Chondrocyte (in vitro differentiated cells): ENCODE measurements around the gene RAP1GDS1. TPM values are rescaled to one million over a fixed set of nuclear protein-coding genes. Genes with fewer than 3 reads are reported as not detected.

Experiments
- DNase-seq: peaks from one replicate; pipeline ENCODE4 v3.0.0; 2021; ENCODE audit warnings: mixed read lengths, low spot score
- H3K27ac Mint-ChIP-seq: one replicate; pipeline ENCODE4 v1.8.0; 2021; ENCODE audit warnings: mild to moderate bottlenecking, moderate library complexity, mixed read lengths; ENCODE audit not compliant: unreplicated experiment
- H3K27me3 Mint-ChIP-seq: 2 replicates; pipeline ENCODE4 v1.8.0; 2021; ENCODE audit warnings: low read depth, mixed read lengths
- H3K36me3 Mint-ChIP-seq: 2 replicates; pipeline ENCODE4 v1.8.0; 2021; ENCODE audit warnings: low read depth, mixed read lengths
- H3K4me1 Mint-ChIP-seq: 2 replicates; pipeline ENCODE4 v1.8.0; 2021; ENCODE audit warnings: low read depth, mild to moderate bottlenecking, mixed read lengths
- H3K4me3 Mint-ChIP-seq: one replicate; pipeline ENCODE4 v1.8.0; 2021; ENCODE audit warnings: mild to moderate bottlenecking, moderate library complexity, mixed read lengths; ENCODE audit not compliant: unreplicated experiment
- H3K9me3 Mint-ChIP-seq: 2 replicates; pipeline ENCODE4 v1.8.0; 2021; ENCODE audit warnings: low read depth, mixed read lengths
- total RNA-seq: library from RNA; stranded (reverse); gene quantifications from 3 replicates; pipeline ENCODE4 v1.2.1, GENCODE V29; 2021
- TF ChIP-seq, protein P1 (sequence below): fragments of 200-600 bp; sonication (generic); IDR thresholded peaks from 2 replicates; pipeline ENCODE4 v1.5.0; 2021; ENCODE audit warnings: antibody characterized with exemption, mild to moderate bottlenecking, moderate library complexity

The RAP1GDS1 gene
- total RNA-seq, 1 donor from 2014 or later: 89.5 TPM

DNA sequence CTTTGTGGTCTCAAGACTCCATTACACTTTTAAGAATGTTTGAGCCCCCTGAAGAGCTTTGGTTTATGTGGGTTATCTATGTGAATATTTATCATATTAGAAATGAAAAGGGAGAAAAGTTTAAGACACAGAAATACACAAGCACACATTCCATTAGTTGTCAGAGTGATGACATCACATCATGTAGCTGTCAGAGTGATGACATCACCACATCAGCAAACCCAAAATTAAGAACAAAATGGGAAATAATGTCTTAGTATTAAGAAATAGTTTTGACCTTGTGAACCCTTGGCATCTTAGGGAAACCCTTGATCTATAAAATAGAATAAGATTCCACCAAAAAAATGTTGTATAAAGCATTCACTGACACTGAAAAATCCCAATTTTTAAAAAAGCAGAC is 201.3 kb downstream of the RAP1GDS1 start:
- Mint-ChIP-seq H3K27ac (no peak overlapping the region), H3K4me3 (no peak overlapping the region), H3K4me1 (peaks cover 5% of the 10 kb centered on the region), H3K36me3 (no peaks in the 10 kb centered on the region), H3K9me3 (peaks cover 3% of the 10 kb centered on the region), H3K27me3 (no peaks in the 10 kb centered on the region)
- DNase-seq: no peak
- TF ChIP-seq, protein P1, sequence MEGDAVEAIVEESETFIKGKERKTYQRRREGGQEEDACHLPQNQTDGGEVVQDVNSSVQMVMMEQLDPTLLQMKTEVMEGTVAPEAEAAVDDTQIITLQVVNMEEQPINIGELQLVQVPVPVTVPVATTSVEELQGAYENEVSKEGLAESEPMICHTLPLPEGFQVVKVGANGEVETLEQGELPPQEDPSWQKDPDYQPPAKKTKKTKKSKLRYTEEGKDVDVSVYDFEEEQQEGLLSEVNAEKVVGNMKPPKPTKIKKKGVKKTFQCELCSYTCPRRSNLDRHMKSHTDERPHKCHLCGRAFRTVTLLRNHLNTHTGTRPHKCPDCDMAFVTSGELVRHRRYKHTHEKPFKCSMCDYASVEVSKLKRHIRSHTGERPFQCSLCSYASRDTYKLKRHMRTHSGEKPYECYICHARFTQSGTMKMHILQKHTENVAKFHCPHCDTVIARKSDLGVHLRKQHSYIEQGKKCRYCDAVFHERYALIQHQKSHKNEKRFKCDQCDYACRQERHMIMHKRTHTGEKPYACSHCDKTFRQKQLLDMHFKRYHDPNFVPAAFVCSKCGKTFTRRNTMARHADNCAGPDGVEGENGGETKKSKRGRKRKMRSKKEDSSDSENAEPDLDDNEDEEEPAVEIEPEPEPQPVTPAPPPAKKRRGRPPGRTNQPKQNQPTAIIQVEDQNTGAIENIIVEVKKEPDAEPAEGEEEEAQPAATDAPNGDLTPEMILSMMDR: no peak

DNA sequence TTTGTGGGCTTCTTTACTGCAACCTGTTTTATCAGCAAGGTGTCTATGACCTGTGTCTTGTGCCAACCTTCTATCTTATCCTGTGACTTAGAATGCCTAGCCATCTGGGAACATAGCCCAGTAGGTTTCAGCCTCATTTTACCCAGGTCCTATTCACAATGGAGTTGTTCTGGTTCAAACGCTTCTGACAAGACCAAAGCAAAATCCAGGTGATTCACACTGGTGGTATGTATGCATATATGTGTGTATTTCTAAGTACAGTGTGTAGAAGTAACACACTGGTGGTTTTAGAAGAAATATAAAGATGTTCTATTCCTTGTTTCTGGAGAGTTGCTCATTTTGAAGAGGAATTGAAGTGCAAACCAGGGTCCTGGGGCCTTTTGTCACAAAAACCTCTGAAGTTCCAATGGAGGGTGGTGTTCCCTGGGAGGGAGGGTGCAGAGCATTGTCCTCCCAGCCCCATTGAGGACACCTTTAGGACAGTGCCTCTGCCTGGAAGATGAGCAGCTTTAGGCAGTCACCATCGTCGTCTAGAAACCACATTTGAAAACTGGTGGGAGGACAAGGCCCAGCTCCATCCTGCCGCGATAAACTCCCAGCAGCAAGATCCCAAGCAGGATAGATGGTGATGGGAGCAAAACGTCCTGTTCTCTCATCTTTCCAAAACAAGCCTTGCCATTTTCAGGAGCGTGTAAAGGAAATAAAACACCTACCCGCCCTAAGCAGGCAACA is 205.8 kb downstream of the RAP1GDS1 start:
- TF ChIP-seq, protein P1: no peak
- H3K36me3 Mint-ChIP-seq: peaks cover 11% of the 10 kb centered on the region
- H3K9me3 Mint-ChIP-seq: no peaks in the 10 kb centered on the region
- no peak for DNase-seq
- H3K27me3 Mint-ChIP-seq: no peaks in the 10 kb centered on the region
- H3K27ac Mint-ChIP-seq: peak overlapping the region; percentile 90
- H3K4me3 Mint-ChIP-seq: peak overlapping the region; percentile 73
- peaks cover 36% of the 10 kb centered on the region for H3K4me1 Mint-ChIP-seq

DNA sequence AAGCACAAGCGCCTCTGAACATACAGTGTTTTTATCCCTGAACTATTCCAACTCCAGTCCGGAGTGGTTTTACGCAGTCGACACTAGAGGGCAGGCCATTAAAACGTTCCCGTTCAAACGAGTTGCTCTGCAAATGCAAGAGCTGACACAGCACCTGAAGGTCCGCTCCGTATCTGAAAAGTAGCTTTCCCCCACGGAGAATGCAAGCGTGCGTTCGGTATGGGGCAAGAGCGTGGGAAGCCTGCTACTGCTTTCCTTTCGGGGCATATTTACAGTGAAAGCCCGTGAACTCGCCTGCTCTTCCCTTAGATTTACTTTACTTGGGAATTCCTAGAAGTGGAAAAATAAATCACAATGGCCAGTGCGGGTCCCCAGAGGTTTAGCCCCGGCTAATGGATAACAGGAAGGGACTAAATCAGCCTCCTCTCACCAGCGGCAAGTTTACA is 206.5 kb downstream of the RAP1GDS1 start:
- H3K27me3 Mint-ChIP-seq: no peaks in the 10 kb centered on the region
- TF ChIP-seq, protein P1: peak; percentile 97
- H3K9me3 Mint-ChIP-seq: no peaks in the 10 kb centered on the region
- H3K4me3 Mint-ChIP-seq: peak overlapping the region; percentile 73
- H3K36me3 Mint-ChIP-seq: peaks cover 15% of the 10 kb centered on the region
- H3K4me1 Mint-ChIP-seq: peaks cover 36% of the 10 kb centered on the region
- H3K27ac Mint-ChIP-seq: peak overlapping the region; percentile 90
- DNase-seq: no peak

DNA sequence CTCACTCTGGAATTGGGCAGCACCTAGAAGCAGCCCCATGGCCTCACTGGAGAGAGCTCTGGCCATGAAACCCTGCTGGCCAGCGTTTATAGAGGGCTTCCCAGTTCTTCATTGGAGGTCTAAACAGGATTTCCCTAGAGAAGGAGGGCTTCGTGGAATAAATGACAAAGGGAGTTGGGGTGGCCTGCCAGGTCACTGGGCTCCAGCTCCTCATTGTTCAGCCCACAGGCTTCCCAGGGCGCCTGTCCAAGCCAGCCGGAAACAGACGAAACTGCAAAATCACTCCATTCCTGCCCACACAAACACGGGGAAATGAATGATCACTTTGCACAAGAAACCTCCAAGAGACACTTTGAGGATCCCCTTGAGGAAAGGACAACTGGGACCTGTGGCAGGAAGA is 207.5 kb downstream of the RAP1GDS1 start:
- no peaks in the 10 kb centered on the region for H3K9me3 Mint-ChIP-seq
- H3K27me3 Mint-ChIP-seq: no peaks in the 10 kb centered on the region
- TF ChIP-seq, protein P1: no peak
- no peak overlapping the region for H3K4me3 Mint-ChIP-seq
- peaks cover 44% of the 10 kb centered on the region for H3K4me1 Mint-ChIP-seq
- H3K36me3 Mint-ChIP-seq: peaks cover 19% of the 10 kb centered on the region
- peak overlapping the region; percentile 84 for H3K27ac Mint-ChIP-seq
- DNase-seq: no peak

DNA sequence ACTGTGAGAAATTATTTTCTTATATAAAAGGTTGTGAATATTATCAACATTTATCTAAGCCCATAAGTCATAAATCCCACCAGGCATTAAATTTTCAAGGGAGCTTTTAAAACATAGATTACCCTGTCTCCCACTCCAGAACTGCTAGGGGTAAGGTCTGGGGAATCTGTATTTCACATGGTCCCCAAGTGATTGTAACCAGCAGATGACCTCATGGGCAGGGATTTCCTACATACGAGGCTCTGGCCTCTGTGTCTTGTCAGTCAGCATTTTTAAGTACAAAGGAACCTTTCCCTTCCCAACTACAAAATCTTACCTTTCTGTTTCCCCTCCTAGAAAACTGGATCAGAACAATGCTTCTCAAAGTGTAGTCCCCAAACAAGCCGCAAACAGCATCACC is 208.6 kb downstream of the RAP1GDS1 start:
- H3K4me3 Mint-ChIP-seq: no peak overlapping the region
- peaks cover 52% of the 10 kb centered on the region for H3K4me1 Mint-ChIP-seq
- no peak for DNase-seq
- TF ChIP-seq, protein P1: no peak
- H3K27me3 Mint-ChIP-seq: no peaks in the 10 kb centered on the region
- H3K27ac Mint-ChIP-seq: peak overlapping the region; percentile 53
- peaks cover 22% of the 10 kb centered on the region for H3K36me3 Mint-ChIP-seq
- H3K9me3 Mint-ChIP-seq: no peaks in the 10 kb centered on the region
